Tibial nerve (tissue), 3 donors: ENCODE data around the gene KDM4C.

ENCODE experiments used
- POLR2A ChIP-seq, 2 donors: fragments of 450-650 bp; IDR thresholded peaks; one replicate each; pipeline ENCODE4 v1.6.1; 2017; ENCODE audit warnings: antibody characterized with exemption in 2 of 2, mild to moderate bottlenecking in 2 of 2, moderate library complexity in 2 of 2
- TF ChIP-seq, protein P1 (sequence below), 5 experiments: fragments of 200-600 bp in 3 of 5; fragments of 450-650 bp in 2 of 5; sonication (generic) in 3 of 5; IDR thresholded peaks; one replicate each; pipeline ENCODE4 v1.5.1; 2016 to 2019; ENCODE audit warnings: antibody characterized with exemption in 5 of 5, mild to moderate bottlenecking in 3 of 5, moderate library complexity in 2 of 5

DNA sequence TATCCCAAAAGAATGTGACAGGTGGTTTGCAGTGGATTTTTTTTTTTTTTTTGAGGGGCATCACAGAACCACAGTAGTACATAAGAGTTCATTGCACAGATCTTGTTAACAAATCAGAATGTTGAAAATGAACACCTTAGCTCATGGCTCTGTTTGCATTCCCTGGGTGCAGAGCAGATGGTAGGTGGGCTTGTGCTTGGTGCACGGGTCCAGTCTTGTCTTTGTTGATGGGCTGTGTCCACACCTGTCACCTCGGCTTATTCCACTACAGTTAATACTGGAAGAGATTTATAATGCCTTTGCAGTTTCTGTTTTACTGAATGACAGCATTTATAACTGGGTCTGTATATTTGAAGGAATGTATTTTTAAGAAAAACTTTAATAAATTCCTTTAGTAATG lies 146.6 kb downstream of the KDM4C start:
- TF ChIP-seq, protein P1, sequence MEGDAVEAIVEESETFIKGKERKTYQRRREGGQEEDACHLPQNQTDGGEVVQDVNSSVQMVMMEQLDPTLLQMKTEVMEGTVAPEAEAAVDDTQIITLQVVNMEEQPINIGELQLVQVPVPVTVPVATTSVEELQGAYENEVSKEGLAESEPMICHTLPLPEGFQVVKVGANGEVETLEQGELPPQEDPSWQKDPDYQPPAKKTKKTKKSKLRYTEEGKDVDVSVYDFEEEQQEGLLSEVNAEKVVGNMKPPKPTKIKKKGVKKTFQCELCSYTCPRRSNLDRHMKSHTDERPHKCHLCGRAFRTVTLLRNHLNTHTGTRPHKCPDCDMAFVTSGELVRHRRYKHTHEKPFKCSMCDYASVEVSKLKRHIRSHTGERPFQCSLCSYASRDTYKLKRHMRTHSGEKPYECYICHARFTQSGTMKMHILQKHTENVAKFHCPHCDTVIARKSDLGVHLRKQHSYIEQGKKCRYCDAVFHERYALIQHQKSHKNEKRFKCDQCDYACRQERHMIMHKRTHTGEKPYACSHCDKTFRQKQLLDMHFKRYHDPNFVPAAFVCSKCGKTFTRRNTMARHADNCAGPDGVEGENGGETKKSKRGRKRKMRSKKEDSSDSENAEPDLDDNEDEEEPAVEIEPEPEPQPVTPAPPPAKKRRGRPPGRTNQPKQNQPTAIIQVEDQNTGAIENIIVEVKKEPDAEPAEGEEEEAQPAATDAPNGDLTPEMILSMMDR (IDR thresholded peaks at IDR 0.05): no peak
- no peak for TF ChIP-seq POLR2A (IDR thresholded peaks at IDR 0.05)
